Lower leg skin (tissue), 4 donors: ENCODE data around the gene NKAIN2. TPM values are rescaled to one million over a fixed set of nuclear protein-coding genes. Genes with fewer than 3 reads are reported as not detected.

Experiments used
- DNase-seq, 2 donors: peaks; one replicate each; pipeline ENCODE4 v3.0.0-alpha.2; 2019; ENCODE audit warnings: low spot score in 2 of 2
- H3K4me3 ChIP-seq: fragments of 200-600 bp; sonication (generic); 2 replicates; pipeline ENCODE4 v1.5.1; 2017; ENCODE audit warnings: mild to moderate bottlenecking, low read depth; ENCODE audit not compliant: poor library complexity, severe bottlenecking
- CTCF ChIP-seq, 3 donors: fragments of 450-650 bp; IDR thresholded peaks; one replicate each; pipeline ENCODE4 v1.5.1; 2016; ENCODE audit warnings: antibody characterized with exemption in 3 of 3, mild to moderate bottlenecking in 3 of 3, moderate library complexity in 2 of 3
- POLR2A ChIP-seq, 2 donors: fragments of 450-650 bp; IDR thresholded peaks; one replicate each; pipeline ENCODE4 v1.6.1; 2016 to 2017; ENCODE audit warnings: antibody characterized with exemption in 2 of 2, mild to moderate bottlenecking in 1 of 2, moderate library complexity in 1 of 2
- WGBS, 2 donors: methylation state at CpG; one replicate each; pipeline ENCODE4 v1.1.5; 2018; 5-methylcytosine and 5-hydroxymethylcytosine counted together
- intact Hi-C: fragments of 100-400 bp; cut with DNase I; formaldehyde crosslinking; loops from one replicate; pipeline ENCODE4 v1.15.0; 2023; ENCODE audit warnings: low total_unique reads
- total RNA-seq, 4 donors: library from RNA; depleted of rRNA; stranded (reverse); fragments of >200 nt; gene quantifications; one replicate each; pipeline ENCODE4 v1.1.0, GENCODE V29; 2016

Gene NKAIN2
- total RNA-seq, 4 donors from 2014 or later = 0.37 TPM; not detected in 3

DNA sequence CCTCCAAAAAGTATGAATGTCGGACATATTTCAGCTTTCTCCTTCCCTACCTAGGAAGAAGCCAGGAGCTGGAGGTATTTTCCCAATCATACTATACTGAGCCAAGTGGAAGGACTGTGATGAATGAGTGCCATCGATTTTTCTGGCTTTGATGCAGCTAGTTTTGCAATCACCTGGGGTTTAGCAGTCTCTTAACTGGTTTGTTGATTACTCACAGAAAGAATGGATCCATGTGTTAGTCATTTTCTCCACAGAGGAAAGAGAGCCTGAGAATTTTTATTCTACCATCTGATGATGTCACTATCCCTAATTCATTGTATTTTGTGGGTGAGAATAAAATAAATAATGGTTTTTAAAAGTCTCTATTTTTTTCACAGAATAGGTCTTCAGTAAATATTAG, 875.7 kb downstream of the NKAIN2 start:
- 73 to 76% methylated on average over 2 of the region's 2 CpGs for WGBS, 2 donors
- intact Hi-C loops = no loop called here
- no peak overlapping the region for H3K4me3 ChIP-seq
- TF ChIP-seq CTCF (IDR thresholded peaks at IDR 0.05) (no peak), POLR2A (IDR thresholded peaks at IDR 0.05) (no peak)
- no peak for DNase-seq

DNA sequence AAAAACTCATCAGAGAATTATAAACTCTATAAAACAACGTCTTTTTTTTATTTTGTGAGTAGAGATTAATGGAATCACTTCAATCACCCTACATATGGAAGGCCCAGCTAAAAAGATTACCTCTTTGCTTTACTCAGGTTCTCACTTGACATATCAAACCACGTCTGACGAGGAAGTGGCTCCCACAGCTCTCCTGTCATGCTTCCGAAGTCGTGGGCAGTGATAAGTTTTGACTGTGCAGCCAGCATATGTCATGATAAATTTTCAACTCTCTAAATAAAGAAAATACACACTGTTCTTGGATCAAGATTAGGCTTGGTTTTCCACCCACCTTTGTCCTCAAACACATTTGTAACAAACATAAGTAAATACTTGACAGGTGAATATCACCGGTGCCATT, 879.1 kb downstream of the NKAIN2 start:
- no peak for DNase-seq
- WGBS, 2 donors = 87 to 89% methylated on average over 6 of the region's 6 CpGs
- intact Hi-C loops = no loop called here
- TF ChIP-seq POLR2A (IDR thresholded peaks at IDR 0.05) = no peak
- TF ChIP-seq CTCF (IDR thresholded peaks at IDR 0.05) = no peak
- no peak overlapping the region for H3K4me3 ChIP-seq

GRCh38 chr6:124683507-124683906, 879.8 kb downstream of the NKAIN2 start:
- TF ChIP-seq CTCF (IDR thresholded peaks at IDR 0.05) (no peak), POLR2A (IDR thresholded peaks at IDR 0.05) (no peak)
- 68 to 71% methylated on average over 4 of the region's 4 CpGs for WGBS, 2 donors
- DNase-seq = no peak
- intact Hi-C loops = no loop called here
- no peak overlapping the region for H3K4me3 ChIP-seq

- TF ChIP-seq POLR2A (IDR thresholded peaks at IDR 0.05) (no peak), CTCF (IDR thresholded peaks at IDR 0.05) (no peak)
- DNase-seq = no peak
- no peak overlapping the region for H3K4me3 ChIP-seq
- intact Hi-C loops = no loop called here
- 77 to 80% methylated on average over 2 of the region's 2 CpGs for WGBS, 2 donors
Observed at GRCh38 chr6:124684621-124685020, 881.0 kb downstream of the NKAIN2 start.

- intact Hi-C loops = no loop called here
- TF ChIP-seq CTCF (IDR thresholded peaks at IDR 0.05) (no peak), POLR2A (IDR thresholded peaks at IDR 0.05) (no peak)
- no peak overlapping the region for H3K4me3 ChIP-seq
- no peak for DNase-seq
Observed at GRCh38 chr6:124688369-124688768, 884.7 kb downstream of the NKAIN2 start.

- intact Hi-C loops = no loop called here
- no peak for TF ChIP-seq CTCF (IDR thresholded peaks at IDR 0.05)
- no peak for TF ChIP-seq POLR2A (IDR thresholded peaks at IDR 0.05)
- no peak for DNase-seq
- H3K4me3 ChIP-seq = no peak overlapping the region
- WGBS, 2 donors = 80 to 81% methylated on average over 4 of the region's 4 CpGs
Observed at GRCh38 chr6:124694139-124694705, 890.6 kb downstream of the NKAIN2 start.
